Left ventricle myocardium superior (tissue), 1 donor: ENCODE data around the gene CASD1. TPM values are rescaled to one million over a fixed set of nuclear protein-coding genes. Genes with fewer than 3 reads are reported as not detected.
A peak's percentile ranks its signal among the peaks of the same experiment; 100 is the strongest.

ENCODE experiments used
- ATAC-seq: fragments of 200-7000 bp; cut with Tn5 transposase; one replicate; pipeline ENCODE4 v1.9.1; 2020; ENCODE audit warnings: mild to moderate bottlenecking, moderate library complexity
- DNase-seq: peaks from one replicate; pipeline ENCODE4 v3.0.0-alpha.2; 2020
- intact Hi-C: fragments of 100-400 bp; cut with micrococcal nuclease; formaldehyde crosslinking; loops from one replicate; pipeline ENCODE4 v1.11.0; 2022
- total RNA-seq: library from RNA; stranded (reverse); fragmentation: NEBNext Ultra II Directional; extraction: Animal tissue kit (Norgen Biotek cat#: 25700); gene quantifications from one replicate; pipeline ENCODE4 v1.2.1, GENCODE V29; 2021
- donor health status: DM: no; HTN: yes; CAD: no; lungs with severe emphysema.

The CASD1 gene
- total RNA-seq, 1 donor from 2014 or later, result 17.6 TPM

GRCh38 chr7:94510582-94511496 is 1.2 kb downstream of the CASD1 start:
- ATAC-seq, result peak; percentile 51
- no peak for DNase-seq
- intact Hi-C loops, result no loop called here

GRCh38 chr7:94511718-94512117 is 2.1 kb downstream of the CASD1 start:
- ATAC-seq (no peak), DNase-seq (no peak)
- intact Hi-C loops, result no loop called here

- ATAC-seq, result no peak
- intact Hi-C loops, result no loop called here
- no peak for DNase-seq
Measured at GRCh38 chr7:94512735-94513564, 3.3 kb downstream of the CASD1 start.

- no peak for DNase-seq
- intact Hi-C loops, result no loop called here
- no peak for ATAC-seq
Measured at GRCh38 chr7:94513565-94513860, 3.9 kb downstream of the CASD1 start.

- DNase-seq, result no peak
- no peak for ATAC-seq
- intact Hi-C loops, result no loop called here
Measured at GRCh38 chr7:94514140-94514889, 4.7 kb downstream of the CASD1 start.

GRCh38 chr7:94514917-94515316 is 5.3 kb downstream of the CASD1 start:
- DNase-seq (no peak), ATAC-seq (no peak)
- intact Hi-C loops, result no loop called here

- DNase-seq (no peak), ATAC-seq (no peak)
- intact Hi-C loops, result no loop called here
Measured at GRCh38 chr7:94525923-94526322, 16.3 kb downstream of the CASD1 start.

- ATAC-seq, result no peak
- DNase-seq, result no peak
- intact Hi-C loops, result no loop called here
Measured at GRCh38 chr7:94529516-94529915, 19.9 kb downstream of the CASD1 start.

- ATAC-seq (no peak), DNase-seq (no peak)
- intact Hi-C loops, result no loop called here
Measured at GRCh38 chr7:94530109-94530508, 20.5 kb downstream of the CASD1 start.

- ATAC-seq, result no peak
- intact Hi-C loops, result no loop called here
- DNase-seq, result no peak
Measured at GRCh38 chr7:94532676-94533075, 23.1 kb downstream of the CASD1 start.

- intact Hi-C loops, result no loop called here
- no peak for DNase-seq
- ATAC-seq, result no peak
Measured at GRCh38 chr7:94540428-94540827, 30.8 kb downstream of the CASD1 start.

- no peak for DNase-seq
- no peak for ATAC-seq
- intact Hi-C loops, result no loop called here
Measured at GRCh38 chr7:94547126-94547525, 37.5 kb downstream of the CASD1 start.

GRCh38 chr7:94556028-94556427 is 46.4 kb downstream of the CASD1 start:
- no peak for DNase-seq
- no peak for ATAC-seq
- intact Hi-C loops, result no loop called here

- intact Hi-C loops, result no loop called here
- no peak for DNase-seq
- ATAC-seq, result no peak
Measured at GRCh38 chr7:94557215-94557614, 47.6 kb downstream of the CASD1 start.

GRCh38 chr7:94559972-94560371 is 50.4 kb downstream of the CASD1 start:
- ATAC-seq, result no peak
- no peak for DNase-seq
- intact Hi-C loops, result no loop called here

GRCh38 chr7:94561841-94562514 is 52.4 kb downstream of the CASD1 start:
- DNase-seq (no peak), ATAC-seq (no peak)
- intact Hi-C loops, result no loop called here

- DNase-seq (no peak), ATAC-seq (no peak)
- intact Hi-C loops, result no loop called here
Measured at GRCh38 chr7:94562525-94562924, 52.9 kb downstream of the CASD1 start.

GRCh38 chr7:94565247-94565894 is 55.8 kb downstream of the CASD1 start:
- ATAC-seq, result no peak
- no peak for DNase-seq
- intact Hi-C loops, result no loop called here

- intact Hi-C loops, result no loop called here
- ATAC-seq (no peak), DNase-seq (no peak)
Measured at GRCh38 chr7:94567396-94567795, 57.8 kb downstream of the CASD1 start.
